ENCODE data around the gene PPP1R7. TPM values are rescaled to one million over a fixed set of nuclear protein-coding genes. Genes with fewer than 3 reads are reported as not detected.

Gene PPP1R7
- total RNA-seq, 1 experiment from 2014 or later: 39.5 TPM

- H3K79me2 ChIP-seq (ENCODE audit: low read length): no peaks in the 10 kb centered on the region
- no peak overlapping the region for H3K9ac ChIP-seq (ENCODE audit: low read length)
- peak overlapping the region; percentile 81 for H3K4me2 ChIP-seq (ENCODE audit: low read depth, low read length, poor library complexity, severe bottlenecking)
- H3K9me3 ChIP-seq (ENCODE audit: low read length): no peaks in the 10 kb centered on the region
- peaks cover 24% of the 10 kb centered on the region for H3K4me1 ChIP-seq (ENCODE audit: low read length)
- no peak overlapping the region for H3K4me3 ChIP-seq (ENCODE audit: low read length)
- H2AFZ ChIP-seq (ENCODE audit: low read length): no peak overlapping the region
- H3K36me3 ChIP-seq (ENCODE audit: insufficient read depth, low read length): no peaks in the 10 kb centered on the region
- H4K20me1 ChIP-seq (ENCODE audit: insufficient read depth, low read depth, low read length): peaks cover 14% of the 10 kb centered on the region; the same call in 1 of the 2 replicates
- H3K9me2 ChIP-seq (replicated peaks; ENCODE audit: insufficient read depth, low read length): no peaks in the 10 kb centered on the region
- no peaks in the 10 kb centered on the region for H3K27me3 ChIP-seq (ENCODE audit: low read length)
- no peak overlapping the region for H3K27ac ChIP-seq (ENCODE audit: low read length)
- DNase-seq: no peak
Measured at GRCh38 chr2:241187101-241187917, 37.0 kb downstream of the PPP1R7 start.

GRCh38 chr2:241187918-241188234 is 37.6 kb downstream of the PPP1R7 start:
- Histone ChIP-seq H3K4me3 (ENCODE audit: low read length) (peak overlapping the region; percentile 65), H3K4me2 (ENCODE audit: low read depth, low read length, poor library complexity, severe bottlenecking) (peak overlapping the region; percentile 81), H3K9me2 (replicated peaks; ENCODE audit: insufficient read depth, low read length) (no peaks in the 10 kb centered on the region), H3K27ac (ENCODE audit: low read length) (no peak overlapping the region), H3K9me3 (ENCODE audit: low read length) (no peaks in the 10 kb centered on the region), H3K9ac (ENCODE audit: low read length) (no peak overlapping the region), H3K79me2 (ENCODE audit: low read length) (no peaks in the 10 kb centered on the region), H4K20me1 (ENCODE audit: insufficient read depth, low read depth, low read length) (peaks cover 14% of the 10 kb centered on the region; the same call in 1 of the 2 replicates), H2AFZ (ENCODE audit: low read length) (no peak overlapping the region), H3K27me3 (ENCODE audit: low read length) (no peaks in the 10 kb centered on the region), H3K36me3 (ENCODE audit: insufficient read depth, low read length) (no peaks in the 10 kb centered on the region), H3K4me1 (ENCODE audit: low read length) (peaks cover 24% of the 10 kb centered on the region)
- no peak for DNase-seq

- Histone ChIP-seq H3K36me3 (ENCODE audit: insufficient read depth, low read length) (no peaks in the 10 kb centered on the region), H3K79me2 (ENCODE audit: low read length) (no peaks in the 10 kb centered on the region), H3K27me3 (ENCODE audit: low read length) (no peaks in the 10 kb centered on the region), H3K27ac (ENCODE audit: low read length) (no peak within 1 kb of the TSS), H3K9me2 (replicated peaks; ENCODE audit: insufficient read depth, low read length) (no peaks in the 10 kb centered on the region), H4K20me1 (ENCODE audit: insufficient read depth, low read depth, low read length) (peaks cover 14% of the 10 kb centered on the region; the same call in 1 of the 2 replicates), H3K4me3 (ENCODE audit: low read length) (peak within 1 kb of the TSS; percentile 65), H3K4me1 (ENCODE audit: low read length) (peaks cover 24% of the 10 kb centered on the region), H3K4me2 (ENCODE audit: low read depth, low read length, poor library complexity, severe bottlenecking) (peak within 1 kb of the TSS; percentile 81), H3K9me3 (ENCODE audit: low read length) (no peaks in the 10 kb centered on the region), H2AFZ (ENCODE audit: low read length) (0 out of 2 replicates have a peak within 1 kb of the TSS, but pooled peaks have one; percentile 41), H3K9ac (ENCODE audit: low read length) (peak within 1 kb of the TSS; percentile 56)
- DNase-seq: peak; percentile 74
Measured at GRCh38 chr2:241188361-241189092, 38.3 kb downstream of the PPP1R7 start, which contains the start of gene ANO7. ANO7 (plus strand) TSS chr2:241188677; CDS start chr2:241190064, 1,387 bp downstream.

- H3K27me3 ChIP-seq (ENCODE audit: low read length): no peaks in the 10 kb centered on the region
- DNase-seq: no peak
- H3K27ac ChIP-seq (ENCODE audit: low read length): no peak overlapping the region
- H3K4me2 ChIP-seq (ENCODE audit: low read depth, low read length, poor library complexity, severe bottlenecking): peak overlapping the region; percentile 81
- H3K9ac ChIP-seq (ENCODE audit: low read length): peak overlapping the region; percentile 56; the same call in 1 of the 2 replicates
- no peaks in the 10 kb centered on the region for H3K9me2 ChIP-seq (replicated peaks; ENCODE audit: insufficient read depth, low read length)
- H3K36me3 ChIP-seq (ENCODE audit: insufficient read depth, low read length): no peaks in the 10 kb centered on the region
- no peak overlapping the region for H2AFZ ChIP-seq (ENCODE audit: low read length)
- no peaks in the 10 kb centered on the region for H3K79me2 ChIP-seq (ENCODE audit: low read length)
- peak overlapping the region; percentile 65 for H3K4me3 ChIP-seq (ENCODE audit: low read length)
- H3K4me1 ChIP-seq (ENCODE audit: low read length): peaks cover 24% of the 10 kb centered on the region
- peaks cover 14% of the 10 kb centered on the region; the same call in 1 of the 2 replicates for H4K20me1 ChIP-seq (ENCODE audit: insufficient read depth, low read depth, low read length)
- H3K9me3 ChIP-seq (ENCODE audit: low read length): no peaks in the 10 kb centered on the region
Measured at GRCh38 chr2:241189093-241189855, 39.0 kb downstream of the PPP1R7 start.

GRCh38 chr2:241189856-241190201 is 39.6 kb downstream of the PPP1R7 start:
- H3K9me3 ChIP-seq (ENCODE audit: low read length): no peaks in the 10 kb centered on the region
- H3K4me1 ChIP-seq (ENCODE audit: low read length): peaks cover 24% of the 10 kb centered on the region
- H3K9me2 ChIP-seq (replicated peaks; ENCODE audit: insufficient read depth, low read length): no peaks in the 10 kb centered on the region
- H2AFZ ChIP-seq (ENCODE audit: low read length): no peak overlapping the region
- H3K36me3 ChIP-seq (ENCODE audit: insufficient read depth, low read length): no peaks in the 10 kb centered on the region
- no peak overlapping the region for H3K27ac ChIP-seq (ENCODE audit: low read length)
- peaks cover 14% of the 10 kb centered on the region; the same call in 1 of the 2 replicates for H4K20me1 ChIP-seq (ENCODE audit: insufficient read depth, low read depth, low read length)
- H3K9ac ChIP-seq (ENCODE audit: low read length): no peak overlapping the region
- H3K79me2 ChIP-seq (ENCODE audit: low read length): no peaks in the 10 kb centered on the region
- no peak for DNase-seq
- no peaks in the 10 kb centered on the region for H3K27me3 ChIP-seq (ENCODE audit: low read length)
- no peak overlapping the region for H3K4me2 ChIP-seq (ENCODE audit: low read depth, low read length, poor library complexity, severe bottlenecking)
- no peak overlapping the region for H3K4me3 ChIP-seq (ENCODE audit: low read length)

GRCh38 chr2:241190291-241190981 is 40.2 kb downstream of the PPP1R7 start:
- no peaks in the 10 kb centered on the region for H3K36me3 ChIP-seq (ENCODE audit: insufficient read depth, low read length)
- no peak overlapping the region for H3K4me3 ChIP-seq (ENCODE audit: low read length)
- H3K9me3 ChIP-seq (ENCODE audit: low read length): no peaks in the 10 kb centered on the region
- DNase-seq: peak; percentile 55
- no peak overlapping the region for H3K27ac ChIP-seq (ENCODE audit: low read length)
- no peaks in the 10 kb centered on the region for H3K9me2 ChIP-seq (replicated peaks; ENCODE audit: insufficient read depth, low read length)
- no peaks in the 10 kb centered on the region for H3K27me3 ChIP-seq (ENCODE audit: low read length)
- H4K20me1 ChIP-seq (ENCODE audit: insufficient read depth, low read depth, low read length): peaks cover 14% of the 10 kb centered on the region; the same call in 1 of the 2 replicates
- no peak overlapping the region for H3K9ac ChIP-seq (ENCODE audit: low read length)
- H3K4me2 ChIP-seq (ENCODE audit: low read depth, low read length, poor library complexity, severe bottlenecking): no peak overlapping the region
- no peaks in the 10 kb centered on the region for H3K79me2 ChIP-seq (ENCODE audit: low read length)
- H2AFZ ChIP-seq (ENCODE audit: low read length): no peak overlapping the region
- H3K4me1 ChIP-seq (ENCODE audit: low read length): peaks cover 24% of the 10 kb centered on the region

GRCh38 chr2:241191081-241191480 is 40.8 kb downstream of the PPP1R7 start:
- Histone ChIP-seq H3K79me2 (ENCODE audit: low read length) (no peaks in the 10 kb centered on the region), H3K4me2 (ENCODE audit: low read depth, low read length, poor library complexity, severe bottlenecking) (no peak overlapping the region), H3K4me1 (ENCODE audit: low read length) (peaks cover 24% of the 10 kb centered on the region), H3K9me3 (ENCODE audit: low read length) (no peaks in the 10 kb centered on the region), H2AFZ (ENCODE audit: low read length) (no peak overlapping the region), H3K9me2 (replicated peaks; ENCODE audit: insufficient read depth, low read length) (no peaks in the 10 kb centered on the region), H3K36me3 (ENCODE audit: insufficient read depth, low read length) (no peaks in the 10 kb centered on the region), H3K27me3 (ENCODE audit: low read length) (no peaks in the 10 kb centered on the region), H3K9ac (ENCODE audit: low read length) (no peak overlapping the region), H3K27ac (ENCODE audit: low read length) (no peak overlapping the region), H3K4me3 (ENCODE audit: low read length) (no peak overlapping the region), H4K20me1 (ENCODE audit: insufficient read depth, low read depth, low read length) (peaks cover 14% of the 10 kb centered on the region; the same call in 1 of the 2 replicates)
- no peak for DNase-seq

Measured in Karpas-422 (cell line).